Fibroblast of pulmonary artery (primary cell): ENCODE results near the gene HS3ST3B1.

Source experiments
- DNase-seq: peaks from one replicate; pipeline ENCODE4 v3.0.0-alpha.2; 2010; ENCODE audit warnings: low read depth
- H3K4me3 ChIP-seq: replicated peaks from 2 replicates; pipeline ENCODE4 v1.5.1; 2011; ENCODE audit warnings: low read depth, mild to moderate bottlenecking, control low read depth, low read length, moderate library complexity
- TF ChIP-seq, protein P1 (sequence below): IDR thresholded peaks from 2 replicates; pipeline ENCODE4 v1.5.1; 2011; ENCODE audit warnings: mild to moderate bottlenecking, control low read depth, low read length, inconsistent platforms; ENCODE audit errors: missing control alignments

The HS3ST3B1 gene

DNA sequence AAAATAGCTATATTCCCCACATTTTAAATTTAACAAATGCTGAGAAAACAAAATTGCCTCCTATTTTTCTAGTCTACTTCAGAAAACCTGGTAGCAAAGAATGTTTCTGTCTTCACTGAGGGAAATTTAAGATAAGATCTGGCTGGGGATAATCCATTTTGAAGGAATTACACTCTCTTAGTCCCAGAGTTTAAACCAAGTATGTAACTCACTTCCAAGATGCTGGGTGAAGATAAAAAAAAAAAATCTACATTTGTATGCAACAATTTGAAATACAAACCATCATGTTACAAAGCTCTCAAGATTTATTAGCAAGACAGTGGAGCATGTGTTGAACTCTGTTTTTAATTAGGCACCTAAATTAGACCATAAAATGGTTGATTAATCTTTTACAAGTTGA is 5.7 kb downstream of the HS3ST3B1 start:
- no peak for DNase-seq
- H3K4me3 ChIP-seq: no peak overlapping the region
- TF ChIP-seq, protein P1, sequence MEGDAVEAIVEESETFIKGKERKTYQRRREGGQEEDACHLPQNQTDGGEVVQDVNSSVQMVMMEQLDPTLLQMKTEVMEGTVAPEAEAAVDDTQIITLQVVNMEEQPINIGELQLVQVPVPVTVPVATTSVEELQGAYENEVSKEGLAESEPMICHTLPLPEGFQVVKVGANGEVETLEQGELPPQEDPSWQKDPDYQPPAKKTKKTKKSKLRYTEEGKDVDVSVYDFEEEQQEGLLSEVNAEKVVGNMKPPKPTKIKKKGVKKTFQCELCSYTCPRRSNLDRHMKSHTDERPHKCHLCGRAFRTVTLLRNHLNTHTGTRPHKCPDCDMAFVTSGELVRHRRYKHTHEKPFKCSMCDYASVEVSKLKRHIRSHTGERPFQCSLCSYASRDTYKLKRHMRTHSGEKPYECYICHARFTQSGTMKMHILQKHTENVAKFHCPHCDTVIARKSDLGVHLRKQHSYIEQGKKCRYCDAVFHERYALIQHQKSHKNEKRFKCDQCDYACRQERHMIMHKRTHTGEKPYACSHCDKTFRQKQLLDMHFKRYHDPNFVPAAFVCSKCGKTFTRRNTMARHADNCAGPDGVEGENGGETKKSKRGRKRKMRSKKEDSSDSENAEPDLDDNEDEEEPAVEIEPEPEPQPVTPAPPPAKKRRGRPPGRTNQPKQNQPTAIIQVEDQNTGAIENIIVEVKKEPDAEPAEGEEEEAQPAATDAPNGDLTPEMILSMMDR: no peak

DNA sequence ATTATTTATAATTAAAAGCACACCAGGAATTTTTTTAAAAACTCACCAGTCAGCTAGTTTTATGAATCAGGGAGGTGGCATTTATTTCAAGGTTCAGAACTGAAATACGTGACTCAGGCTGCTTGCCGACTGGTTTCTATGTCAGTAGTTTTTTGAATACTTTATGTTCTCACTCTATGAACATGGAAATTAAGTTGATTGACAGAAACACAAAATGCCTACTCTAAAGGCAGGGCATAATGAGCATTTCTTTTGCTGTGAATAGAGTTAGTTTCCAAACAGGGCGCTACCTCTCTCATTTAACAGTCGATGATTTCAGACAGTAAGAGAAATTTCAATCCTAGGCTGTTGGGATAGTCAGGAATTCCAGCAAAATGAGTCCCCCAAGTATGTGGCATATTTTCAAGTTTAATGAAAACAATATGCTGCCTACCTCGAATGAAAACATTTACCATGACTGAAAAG is 6.7 kb downstream of the HS3ST3B1 start:
- TF ChIP-seq, protein P1: no peak
- no peak for DNase-seq
- peak overlapping the region; percentile 31 for H3K4me3 ChIP-seq

DNA sequence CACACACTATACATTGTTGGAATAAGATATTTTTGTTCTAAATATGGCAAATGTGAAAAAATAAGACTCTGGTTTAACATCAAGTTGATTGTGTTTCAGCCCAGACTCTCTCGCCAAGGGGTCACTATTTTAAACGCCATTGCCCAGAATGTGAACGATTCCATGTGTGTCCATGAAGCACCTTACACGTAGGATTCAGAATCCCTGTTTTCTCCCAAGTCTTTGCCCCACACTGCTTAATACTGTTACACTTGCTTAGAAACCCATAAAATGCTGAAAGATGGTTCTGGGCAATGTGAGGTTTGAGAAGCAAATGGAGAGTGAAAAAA is 7.7 kb downstream of the HS3ST3B1 start:
- TF ChIP-seq, protein P1: no peak
- no peak for DNase-seq

DNA sequence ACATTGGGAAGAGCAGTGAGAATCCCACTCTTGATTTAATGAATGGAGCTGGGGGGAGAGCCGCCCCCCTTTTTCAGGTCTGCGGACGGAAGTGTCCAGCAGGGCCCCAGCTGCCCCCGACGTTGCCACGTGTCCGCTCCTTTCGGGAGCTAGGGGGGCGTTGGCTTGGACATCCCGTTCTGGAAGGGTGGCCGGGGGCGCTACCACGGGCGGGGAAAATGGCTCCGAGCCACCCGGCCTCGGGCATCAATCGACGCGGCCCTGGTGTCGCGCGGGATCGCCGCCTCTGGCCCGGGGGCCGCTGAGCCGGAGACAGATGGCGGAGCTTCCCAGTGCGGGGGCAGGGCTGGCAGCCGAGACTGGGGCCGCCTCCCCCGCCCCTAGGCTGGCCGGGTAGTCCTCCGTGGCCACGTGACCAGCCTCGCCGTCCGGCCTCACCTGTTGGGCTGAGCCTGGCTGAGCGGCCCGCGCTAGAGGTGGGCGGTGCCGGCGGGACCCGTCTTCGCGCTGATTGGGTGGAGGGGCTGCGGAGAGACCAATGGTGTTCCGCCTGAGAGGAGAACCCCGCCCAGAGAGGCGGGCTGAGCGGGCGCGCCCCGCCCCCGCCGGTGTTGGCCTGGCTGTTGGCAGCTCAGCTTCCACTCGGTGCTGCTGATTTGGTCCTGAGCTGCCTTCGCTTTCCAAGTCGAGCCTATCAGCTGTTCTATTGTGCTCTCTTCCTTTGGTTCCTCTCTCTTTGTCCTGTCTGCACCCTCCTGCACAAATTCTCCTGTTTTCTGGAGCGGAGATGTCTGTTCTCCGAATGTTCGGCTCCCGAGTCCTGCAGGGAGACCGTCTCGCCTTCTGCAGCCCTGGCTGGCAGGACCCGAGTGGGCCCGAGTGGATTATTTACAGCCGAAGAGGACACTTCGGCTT is 8.3 kb downstream of the HS3ST3B1 start:
- TF ChIP-seq, protein P1: no peak
- DNase-seq: peak; percentile 94
- peak overlapping the region; percentile 68 for H3K4me3 ChIP-seq

More for the DNA sequence above, 7.7 kb downstream of the HS3ST3B1 start:
- peak overlapping the region; percentile 68 for H3K4me3 ChIP-seq

DNA sequence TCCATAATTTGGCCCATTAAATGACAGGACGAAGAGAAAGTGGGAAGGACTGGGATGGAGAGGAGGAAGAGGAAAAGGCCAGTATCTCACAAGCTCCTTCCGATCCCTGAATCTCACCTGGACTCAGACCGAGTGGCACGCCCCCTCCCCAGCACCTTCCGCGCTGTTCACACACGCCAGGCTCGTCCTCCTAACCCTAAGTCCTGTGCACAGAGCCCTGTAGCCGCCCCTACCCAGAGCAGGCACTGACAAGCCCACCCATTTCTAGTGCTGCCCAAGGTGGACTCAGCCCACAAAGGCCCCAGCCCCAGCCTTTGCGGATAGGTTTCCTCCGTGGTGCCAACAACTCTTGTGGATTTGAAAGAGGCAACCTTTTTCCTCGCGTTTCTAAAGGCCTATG is 9.2 kb downstream of the HS3ST3B1 start:
- TF ChIP-seq, protein P1: no peak
- H3K4me3 ChIP-seq: peak overlapping the region; percentile 68
- no peak for DNase-seq

DNA sequence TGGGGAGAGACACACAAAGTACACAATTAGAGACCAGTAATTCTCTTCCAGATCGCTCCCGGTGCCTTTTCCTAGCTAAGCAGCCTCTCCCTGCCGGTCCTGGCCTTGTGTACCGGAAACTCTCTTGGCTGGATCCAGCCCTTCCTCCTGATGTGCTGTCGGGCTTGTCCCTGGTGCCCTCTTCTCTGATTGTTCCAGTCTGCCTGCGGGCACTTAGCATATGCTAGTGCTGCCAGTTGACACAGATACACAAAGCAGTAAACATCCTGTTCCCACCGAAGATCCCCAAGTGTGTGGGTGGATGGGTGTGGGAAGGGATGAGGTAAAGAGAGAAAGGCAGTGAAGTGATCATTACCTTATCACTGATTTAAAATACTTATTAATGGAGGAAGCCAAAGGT is 9.7 kb downstream of the HS3ST3B1 start:
- no peak overlapping the region for H3K4me3 ChIP-seq
- DNase-seq: no peak
- TF ChIP-seq, protein P1: no peak

DNA sequence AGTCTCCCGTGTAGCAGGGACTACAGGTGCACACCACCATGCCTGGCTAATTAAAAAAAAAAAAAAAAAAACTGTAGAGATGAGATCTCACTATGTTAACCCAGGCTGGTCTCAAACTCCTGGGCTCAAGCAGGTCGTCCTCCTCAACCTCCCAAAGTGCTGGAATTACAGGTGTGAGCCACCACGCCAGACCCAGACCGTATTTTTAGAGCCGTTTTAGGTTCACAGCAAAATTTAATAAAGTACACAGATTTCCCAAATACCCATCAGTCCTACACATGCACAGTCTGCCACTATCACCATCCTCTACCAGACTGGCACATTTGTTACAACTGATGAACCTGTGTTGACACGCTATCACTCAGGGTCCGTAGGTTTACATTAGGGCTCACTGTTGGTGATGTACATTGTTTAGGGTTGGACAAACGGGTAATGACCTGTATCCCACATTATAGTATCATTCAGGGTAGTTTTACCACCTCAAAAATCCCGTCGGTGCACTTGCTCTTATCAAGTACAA is 10.4 kb downstream of the HS3ST3B1 start:
- DNase-seq: no peak
- no peak overlapping the region for H3K4me3 ChIP-seq
- TF ChIP-seq, protein P1: no peak
